ENCODE results near the gene ASPHD2.

The ASPHD2 gene

DNA sequence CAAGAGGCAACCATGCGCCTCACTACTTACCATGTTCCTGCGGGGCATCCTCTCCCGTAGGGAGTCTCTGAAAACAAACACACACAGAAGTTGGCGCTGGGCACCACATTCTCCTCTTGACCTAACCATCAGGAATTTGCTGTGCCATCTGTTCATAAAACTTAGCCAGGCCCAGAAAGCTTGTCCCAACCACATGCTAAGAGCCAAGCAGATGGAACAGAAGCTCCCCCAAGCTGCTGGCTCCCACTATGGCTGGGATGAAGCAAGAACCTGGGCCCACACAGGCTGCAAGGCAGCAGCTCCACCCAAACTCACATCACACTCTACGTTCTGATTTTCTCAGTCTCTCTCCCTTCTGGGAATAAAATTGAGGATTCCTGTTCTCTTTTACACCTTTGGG, 37.1 kb downstream of the ASPHD2 start:
- H3K36me3 ChIP-seq (ENCODE audit: control insufficient read depth in 1 of 2, insufficient read depth in 2 of 2, low read length in 2 of 2), result peaks cover 41 to 63% of the 10 kb centered on the region in 2 experiments
- H3K9me3 ChIP-seq (ENCODE audit: insufficient read depth, low read depth, low read length), result no peaks in the 10 kb centered on the region
- H3K18ac ChIP-seq (ENCODE audit: low read length), result no peak overlapping the region
- no peak overlapping the region for H4K91ac ChIP-seq (ENCODE audit: low read depth, low read length)
- H3K14ac ChIP-seq (ENCODE audit: low read length), result no peak overlapping the region
- no peak overlapping the region for H2BK12ac ChIP-seq (ENCODE audit: low read length)
- H3K4me3 ChIP-seq (ENCODE audit: low read depth, low read length), result no peak overlapping the region
- peaks cover 29 to 33% of the 10 kb centered on the region in 2 experiments for H3K4me1 ChIP-seq (ENCODE audit: control insufficient read depth in 1 of 2, insufficient read depth in 2 of 2, low read length in 2 of 2)
- no peak overlapping the region for H2AFZ ChIP-seq (ENCODE audit: insufficient read depth, low read length, poor library complexity)
- H3K4ac ChIP-seq (ENCODE audit: low read depth, low read length), result no peak overlapping the region
- H3K27ac ChIP-seq (ENCODE audit: low read depth, low read length), result no peak overlapping the region
- H2BK120ac ChIP-seq (ENCODE audit: insufficient read depth, low read length, poor library complexity), result no peak overlapping the region
- H3K27me3 ChIP-seq (ENCODE audit: insufficient read depth, low read length), result no peaks in the 10 kb centered on the region
- no peak overlapping the region for H2AK5ac ChIP-seq (ENCODE audit: low read length)
- H4K8ac ChIP-seq (ENCODE audit: low read depth, low read length), result no peak overlapping the region
- no peak overlapping the region for H4K12ac ChIP-seq (ENCODE audit: low read depth, low read length)
- H3K23ac ChIP-seq (ENCODE audit: low read length), result no peak overlapping the region
- no peak for DNase-seq
- no peaks in the 10 kb centered on the region for H3K79me2 ChIP-seq (ENCODE audit: control insufficient read depth, insufficient read depth, low read length, poor library complexity)
- no CpG with 5 or more reads among the region's 5 CpGs for WGBS (ENCODE audit: extremely low coverage, insufficient coverage, insufficient read length)
- H3K79me1 ChIP-seq (ENCODE audit: low read length), result peaks cover 17% of the 10 kb centered on the region
- no peak overlapping the region for H3K9ac ChIP-seq (ENCODE audit: low read length)
- H3K4me2 ChIP-seq (ENCODE audit: low read length), result no peak overlapping the region
- no peak overlapping the region for H2BK5ac ChIP-seq (ENCODE audit: low read depth, low read length, poor library complexity)

DNA sequence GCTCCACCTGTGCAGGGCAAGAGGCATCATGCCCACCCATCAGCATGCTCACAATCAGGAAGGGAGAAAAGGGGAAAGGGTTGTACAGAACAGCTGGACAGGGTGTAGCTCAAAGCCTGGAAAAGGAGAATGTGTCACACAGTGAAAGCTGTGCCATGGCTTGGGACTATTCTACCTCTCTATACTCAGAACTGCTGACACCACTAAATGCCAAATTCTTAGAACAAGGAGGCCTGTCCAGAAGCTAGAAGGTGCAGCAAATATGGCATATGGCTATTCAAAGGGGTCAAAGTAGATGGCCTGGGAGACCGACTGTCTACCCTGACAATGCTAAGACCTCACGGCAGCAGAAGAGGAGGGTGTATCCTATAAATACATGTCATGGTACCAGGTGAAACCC, 41.7 kb downstream of the ASPHD2 start:
- peak overlapping the region; percentile 81 for H2BK120ac ChIP-seq (ENCODE audit: insufficient read depth, low read length, poor library complexity)
- peak overlapping the region; percentile 86 for H3K14ac ChIP-seq (ENCODE audit: low read length)
- peak overlapping the region; percentile 71 for H3K4ac ChIP-seq (ENCODE audit: low read depth, low read length)
- no peak overlapping the region for H4K12ac ChIP-seq (ENCODE audit: low read depth, low read length)
- peak overlapping the region; percentile 95 for H2BK12ac ChIP-seq (ENCODE audit: low read length)
- H2AFZ ChIP-seq (ENCODE audit: insufficient read depth, low read length, poor library complexity), result no peak overlapping the region
- H3K4me3 ChIP-seq (ENCODE audit: low read depth, low read length), result no peak overlapping the region
- peaks cover 23 to 38% of the 10 kb centered on the region in 2 experiments for H3K36me3 ChIP-seq (ENCODE audit: control insufficient read depth in 1 of 2, insufficient read depth in 2 of 2, low read length in 2 of 2)
- H3K9ac ChIP-seq (ENCODE audit: low read length), result no peak overlapping the region
- H3K23ac ChIP-seq (ENCODE audit: low read length), result no peak overlapping the region
- H4K8ac ChIP-seq (ENCODE audit: low read depth, low read length), result peak overlapping the region; percentile 52
- H2BK5ac ChIP-seq (ENCODE audit: low read depth, low read length, poor library complexity), result peak overlapping the region; percentile 63
- peak overlapping the region; percentile 79 for H3K18ac ChIP-seq (ENCODE audit: low read length)
- H3K27ac ChIP-seq (ENCODE audit: low read depth, low read length), result peak overlapping the region; percentile 91
- H3K27me3 ChIP-seq (ENCODE audit: insufficient read depth, low read length), result no peaks in the 10 kb centered on the region
- H3K4me1 ChIP-seq (ENCODE audit: control insufficient read depth in 1 of 2, insufficient read depth in 2 of 2, low read length in 2 of 2), result peaks cover 15 to 19% of the 10 kb centered on the region in 2 experiments
- peaks cover 20% of the 10 kb centered on the region for H3K79me1 ChIP-seq (ENCODE audit: low read length)
- H3K9me3 ChIP-seq (ENCODE audit: insufficient read depth, low read depth, low read length), result no peaks in the 10 kb centered on the region
- H4K91ac ChIP-seq (ENCODE audit: low read depth, low read length), result peak overlapping the region; percentile 93
- no peaks in the 10 kb centered on the region for H3K79me2 ChIP-seq (ENCODE audit: control insufficient read depth, insufficient read depth, low read length, poor library complexity)
- peak overlapping the region; percentile 89 for H2AK5ac ChIP-seq (ENCODE audit: low read length)
- no peak for DNase-seq
- WGBS (ENCODE audit: extremely low coverage, insufficient coverage, insufficient read length), result no CpG with 5 or more reads among the region's 2 CpGs
- no peak overlapping the region for H3K4me2 ChIP-seq (ENCODE audit: low read length)

- Histone ChIP-seq H4K91ac (ENCODE audit: low read depth, low read length) (peak overlapping the region; percentile 93), H2AFZ (ENCODE audit: insufficient read depth, low read length, poor library complexity) (no peak overlapping the region), H3K4me1 (ENCODE audit: control insufficient read depth in 1 of 2, insufficient read depth in 2 of 2, low read length in 2 of 2) (peaks cover 15 to 19% of the 10 kb centered on the region in 2 experiments), H3K4me2 (ENCODE audit: low read length) (peak overlapping the region; percentile 22), H3K36me3 (ENCODE audit: control insufficient read depth in 1 of 2, insufficient read depth in 2 of 2, low read length in 2 of 2) (peaks cover 19 to 33% of the 10 kb centered on the region in 2 experiments), H4K12ac (ENCODE audit: low read depth, low read length) (no peak overlapping the region), H2AK5ac (ENCODE audit: low read length) (no peak overlapping the region), H2BK12ac (ENCODE audit: low read length) (no peak overlapping the region), H3K9me3 (ENCODE audit: insufficient read depth, low read depth, low read length) (no peaks in the 10 kb centered on the region), H3K9ac (ENCODE audit: low read length) (no peak overlapping the region), H3K4ac (ENCODE audit: low read depth, low read length) (no peak overlapping the region), H2BK120ac (ENCODE audit: insufficient read depth, low read length, poor library complexity) (no peak overlapping the region), H3K14ac (ENCODE audit: low read length) (no peak overlapping the region), H3K18ac (ENCODE audit: low read length) (no peak overlapping the region), H3K27me3 (ENCODE audit: insufficient read depth, low read length) (no peaks in the 10 kb centered on the region), H3K4me3 (ENCODE audit: low read depth, low read length) (no peak overlapping the region), H3K23ac (ENCODE audit: low read length) (no peak overlapping the region), H3K79me2 (ENCODE audit: control insufficient read depth, insufficient read depth, low read length, poor library complexity) (no peaks in the 10 kb centered on the region), H2BK5ac (ENCODE audit: low read depth, low read length, poor library complexity) (peak overlapping the region; percentile 63), H4K8ac (ENCODE audit: low read depth, low read length) (no peak overlapping the region), H3K79me1 (ENCODE audit: low read length) (peaks cover 21% of the 10 kb centered on the region), H3K27ac (ENCODE audit: low read depth, low read length) (peak overlapping the region; percentile 91)
- no CpG with 5 or more reads among the region's 5 CpGs for WGBS (ENCODE audit: extremely low coverage, insufficient coverage, insufficient read length)
- peak; percentile 60 to 62 for DNase-seq
These were observed 42.5 kb downstream of the ASPHD2 start for GRCh38 chr22:26471522-26471921.

GRCh38 chr22:26474682-26475081, 45.6 kb downstream of the ASPHD2 start:
- Histone ChIP-seq H4K91ac (ENCODE audit: low read depth, low read length) (no peak overlapping the region), H3K36me3 (ENCODE audit: control insufficient read depth in 1 of 2, insufficient read depth in 2 of 2, low read length in 2 of 2) (peaks cover 15 to 20% of the 10 kb centered on the region in 2 experiments), H3K18ac (ENCODE audit: low read length) (no peak overlapping the region), H3K27me3 (ENCODE audit: insufficient read depth, low read length) (no peaks in the 10 kb centered on the region), H3K79me2 (ENCODE audit: control insufficient read depth, insufficient read depth, low read length, poor library complexity) (no peaks in the 10 kb centered on the region), H2BK5ac (ENCODE audit: low read depth, low read length, poor library complexity) (no peak overlapping the region), H2BK12ac (ENCODE audit: low read length) (no peak overlapping the region), H3K9ac (ENCODE audit: low read length) (no peak overlapping the region), H3K4me2 (ENCODE audit: low read length) (no peak overlapping the region), H2AK5ac (ENCODE audit: low read length) (no peak overlapping the region), H2BK120ac (ENCODE audit: insufficient read depth, low read length, poor library complexity) (no peak overlapping the region), H3K23ac (ENCODE audit: low read length) (no peak overlapping the region), H3K14ac (ENCODE audit: low read length) (no peak overlapping the region), H3K4me1 (ENCODE audit: control insufficient read depth in 1 of 2, insufficient read depth in 2 of 2, low read length in 2 of 2) (peaks cover 18 to 28% of the 10 kb centered on the region in 2 experiments), H3K4ac (ENCODE audit: low read depth, low read length) (no peak overlapping the region), H2AFZ (ENCODE audit: insufficient read depth, low read length, poor library complexity) (no peak overlapping the region), H3K9me3 (ENCODE audit: insufficient read depth, low read depth, low read length) (no peaks in the 10 kb centered on the region), H3K4me3 (ENCODE audit: low read depth, low read length) (no peak overlapping the region), H4K8ac (ENCODE audit: low read depth, low read length) (no peak overlapping the region), H4K12ac (ENCODE audit: low read depth, low read length) (no peak overlapping the region), H3K79me1 (ENCODE audit: low read length) (peaks cover 25% of the 10 kb centered on the region), H3K27ac (ENCODE audit: low read depth, low read length) (no peak overlapping the region)
- DNase-seq, result no peak
